ENCODE measurements around the gene DNAJC21.

DNA sequence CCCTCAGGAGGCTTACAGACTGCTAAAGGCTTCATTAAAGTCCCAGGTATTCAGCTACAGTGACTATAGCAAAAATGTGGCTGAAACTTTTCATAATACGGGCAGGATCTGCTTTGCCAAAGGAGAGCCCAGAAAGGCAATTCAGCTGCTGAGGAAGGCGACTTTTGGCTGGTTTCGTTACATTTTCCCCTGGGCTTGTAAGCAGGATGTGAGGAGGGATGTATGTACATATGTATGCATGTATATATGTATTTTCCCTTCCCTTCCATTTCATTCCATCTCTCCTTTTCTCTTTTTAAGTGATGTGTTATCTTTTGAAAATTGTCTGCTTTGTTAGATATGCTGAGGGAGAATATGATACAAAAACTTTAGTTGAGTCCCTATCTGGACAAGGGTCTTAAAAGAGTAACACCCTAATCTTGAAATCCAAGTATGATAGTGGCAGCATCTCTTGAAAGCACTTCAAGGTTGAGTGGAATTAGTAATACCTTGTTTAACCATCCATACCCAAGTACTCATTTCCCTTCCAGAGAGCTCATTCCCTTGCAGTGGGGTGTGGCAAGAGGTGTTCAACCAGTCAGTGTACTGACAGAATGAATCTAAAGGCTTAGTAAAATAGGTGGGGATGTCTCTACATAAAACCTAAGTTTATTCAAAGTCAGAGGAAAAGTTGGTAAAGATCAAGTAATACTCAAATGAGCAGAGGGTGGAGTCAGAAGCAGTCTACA lies 42.8 kb upstream of the DNAJC21 start:
- no peak for TF ChIP-seq ESRRA (IDR thresholded peaks at IDR 0.05; ENCODE audit: borderline replicate concordance, low read length)
- TF ChIP-seq, protein P1, sequence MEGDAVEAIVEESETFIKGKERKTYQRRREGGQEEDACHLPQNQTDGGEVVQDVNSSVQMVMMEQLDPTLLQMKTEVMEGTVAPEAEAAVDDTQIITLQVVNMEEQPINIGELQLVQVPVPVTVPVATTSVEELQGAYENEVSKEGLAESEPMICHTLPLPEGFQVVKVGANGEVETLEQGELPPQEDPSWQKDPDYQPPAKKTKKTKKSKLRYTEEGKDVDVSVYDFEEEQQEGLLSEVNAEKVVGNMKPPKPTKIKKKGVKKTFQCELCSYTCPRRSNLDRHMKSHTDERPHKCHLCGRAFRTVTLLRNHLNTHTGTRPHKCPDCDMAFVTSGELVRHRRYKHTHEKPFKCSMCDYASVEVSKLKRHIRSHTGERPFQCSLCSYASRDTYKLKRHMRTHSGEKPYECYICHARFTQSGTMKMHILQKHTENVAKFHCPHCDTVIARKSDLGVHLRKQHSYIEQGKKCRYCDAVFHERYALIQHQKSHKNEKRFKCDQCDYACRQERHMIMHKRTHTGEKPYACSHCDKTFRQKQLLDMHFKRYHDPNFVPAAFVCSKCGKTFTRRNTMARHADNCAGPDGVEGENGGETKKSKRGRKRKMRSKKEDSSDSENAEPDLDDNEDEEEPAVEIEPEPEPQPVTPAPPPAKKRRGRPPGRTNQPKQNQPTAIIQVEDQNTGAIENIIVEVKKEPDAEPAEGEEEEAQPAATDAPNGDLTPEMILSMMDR (IDR thresholded peaks at IDR 0.05), result no peak
- TF ChIP-seq, protein P2, sequence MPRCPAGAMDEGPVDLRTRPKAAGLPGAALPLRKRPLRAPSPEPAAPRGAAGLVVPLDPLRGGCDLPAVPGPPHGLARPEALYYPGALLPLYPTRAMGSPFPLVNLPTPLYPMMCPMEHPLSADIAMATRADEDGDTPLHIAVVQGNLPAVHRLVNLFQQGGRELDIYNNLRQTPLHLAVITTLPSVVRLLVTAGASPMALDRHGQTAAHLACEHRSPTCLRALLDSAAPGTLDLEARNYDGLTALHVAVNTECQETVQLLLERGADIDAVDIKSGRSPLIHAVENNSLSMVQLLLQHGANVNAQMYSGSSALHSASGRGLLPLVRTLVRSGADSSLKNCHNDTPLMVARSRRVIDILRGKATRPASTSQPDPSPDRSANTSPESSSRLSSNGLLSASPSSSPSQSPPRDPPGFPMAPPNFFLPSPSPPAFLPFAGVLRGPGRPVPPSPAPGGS (IDR thresholded peaks at IDR 0.05), result no peak
- TF ChIP-seq EP300 (IDR thresholded peaks at IDR 0.05), result no peak
- no peak for TF ChIP-seq MYC (IDR thresholded peaks at IDR 0.05; ENCODE audit: borderline replicate concordance, low read length)
- TF ChIP-seq, protein P3, sequence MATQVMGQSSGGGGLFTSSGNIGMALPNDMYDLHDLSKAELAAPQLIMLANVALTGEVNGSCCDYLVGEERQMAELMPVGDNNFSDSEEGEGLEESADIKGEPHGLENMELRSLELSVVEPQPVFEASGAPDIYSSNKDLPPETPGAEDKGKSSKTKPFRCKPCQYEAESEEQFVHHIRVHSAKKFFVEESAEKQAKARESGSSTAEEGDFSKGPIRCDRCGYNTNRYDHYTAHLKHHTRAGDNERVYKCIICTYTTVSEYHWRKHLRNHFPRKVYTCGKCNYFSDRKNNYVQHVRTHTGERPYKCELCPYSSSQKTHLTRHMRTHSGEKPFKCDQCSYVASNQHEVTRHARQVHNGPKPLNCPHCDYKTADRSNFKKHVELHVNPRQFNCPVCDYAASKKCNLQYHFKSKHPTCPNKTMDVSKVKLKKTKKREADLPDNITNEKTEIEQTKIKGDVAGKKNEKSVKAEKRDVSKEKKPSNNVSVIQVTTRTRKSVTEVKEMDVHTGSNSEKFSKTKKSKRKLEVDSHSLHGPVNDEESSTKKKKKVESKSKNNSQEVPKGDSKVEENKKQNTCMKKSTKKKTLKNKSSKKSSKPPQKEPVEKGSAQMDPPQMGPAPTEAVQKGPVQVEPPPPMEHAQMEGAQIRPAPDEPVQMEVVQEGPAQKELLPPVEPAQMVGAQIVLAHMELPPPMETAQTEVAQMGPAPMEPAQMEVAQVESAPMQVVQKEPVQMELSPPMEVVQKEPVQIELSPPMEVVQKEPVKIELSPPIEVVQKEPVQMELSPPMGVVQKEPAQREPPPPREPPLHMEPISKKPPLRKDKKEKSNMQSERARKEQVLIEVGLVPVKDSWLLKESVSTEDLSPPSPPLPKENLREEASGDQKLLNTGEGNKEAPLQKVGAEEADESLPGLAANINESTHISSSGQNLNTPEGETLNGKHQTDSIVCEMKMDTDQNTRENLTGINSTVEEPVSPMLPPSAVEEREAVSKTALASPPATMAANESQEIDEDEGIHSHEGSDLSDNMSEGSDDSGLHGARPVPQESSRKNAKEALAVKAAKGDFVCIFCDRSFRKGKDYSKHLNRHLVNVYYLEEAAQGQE (IDR thresholded peaks at IDR 0.05), result no peak
- TF ChIP-seq SMC3 (IDR thresholded peaks at IDR 0.05), result no peak
